ENCODE measurements around the gene VIPR1.
"Not testable (repeated sequence)": the region's sequence is repeated elsewhere in the genome, so short reads cannot be mapped to it uniquely, and the experiment has no call there.

Gene VIPR1

GRCh38 chr3:42550250-42550649 lies 47.8 kb downstream of the VIPR1 start:
- Histone ChIP-seq H4K20me1 (peaks cover 0 to 9% (median 0%) of the 10 kb centered on the region in 11 experiments; a peak in 2 of 22 replicates), H3K4me2 (no peak overlapping the region), H3K36me3 (peaks cover 43 to 84% (median 62%) of the 10 kb centered on the region in 11 experiments), H3K9me3 (replicated peaks in 1 of 11) (no peaks in the 10 kb centered on the region), H3K27me3 (no peaks in the 10 kb centered on the region), H3K4me3 (no peak overlapping the region), H3K4me1 (peaks cover 0 to 8% (median 2%) of the 10 kb centered on the region in 10 experiments; a peak in 13 of 20 replicates), H3K9ac (no peak overlapping the region), H3K27ac (no peak overlapping the region)
- no peak for TF ChIP-seq Cebpa-rat (IDR thresholded peaks at IDR 0.05)

DNA sequence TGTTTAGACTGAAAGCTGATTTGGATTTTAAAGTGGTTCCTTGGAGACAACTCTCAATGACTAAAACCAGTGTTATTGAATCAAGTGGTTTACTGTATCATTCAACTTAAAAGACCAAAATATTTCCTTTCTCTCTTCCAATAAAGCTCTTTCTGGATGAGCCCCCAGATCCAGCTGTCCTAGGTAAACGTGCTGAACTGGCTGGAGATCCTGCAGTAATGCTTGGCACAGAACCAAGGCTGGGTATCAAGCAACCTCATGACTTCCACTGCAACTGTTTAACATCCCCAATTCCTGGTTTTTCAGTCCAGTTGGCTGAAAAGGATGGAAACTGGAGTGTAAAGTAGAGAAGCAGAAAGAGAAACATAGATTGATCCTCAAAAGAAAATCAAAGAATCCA lies 50.4 kb downstream of the VIPR1 start:
- Histone ChIP-seq H3K4me2 (no peak overlapping the region), H3K4me1 (peaks cover 20 to 34% (median 28%) of the 10 kb centered on the region in 10 experiments), H3K4me3 (no peak overlapping the region), H3K9me3 (replicated peaks in 1 of 11) (no peaks in the 10 kb centered on the region), H3K27me3 (no peaks in the 10 kb centered on the region), H4K20me1 (peaks cover 0 to 8% (median 0%) of the 10 kb centered on the region in 11 experiments; a peak in 2 of 22 replicates), H3K9ac (no peak overlapping the region), H3K36me3 (peaks cover 56 to 99% (median 76%) of the 10 kb centered on the region in 11 experiments), H3K27ac (no peak overlapping the region)
- no peak for TF ChIP-seq Cebpa-rat (IDR thresholded peaks at IDR 0.05)

DNA sequence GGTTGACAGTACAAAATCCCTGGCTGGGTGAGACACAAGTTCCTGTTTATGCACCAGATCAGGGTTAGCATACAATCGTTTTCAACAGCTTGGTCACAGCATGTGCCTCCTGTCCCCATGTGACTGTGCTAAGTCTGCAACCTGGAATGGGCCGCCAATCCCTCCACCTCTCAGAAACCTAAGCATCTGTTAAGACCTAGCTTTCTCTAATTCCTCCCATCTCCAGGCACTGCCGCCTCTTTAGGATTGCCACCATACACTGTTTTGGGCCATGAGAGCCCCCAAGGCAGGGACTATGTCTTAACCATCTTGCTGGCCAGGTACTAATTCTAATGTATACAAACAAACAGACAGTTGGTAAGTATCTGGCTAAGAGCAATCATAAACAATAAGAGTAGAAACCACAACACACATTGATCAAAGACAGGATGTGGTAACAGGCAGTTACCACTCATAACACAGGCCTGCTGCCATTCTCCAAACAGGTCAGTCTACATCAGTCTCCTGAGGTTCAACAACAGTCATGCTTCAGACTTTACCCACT lies 53.7 kb downstream of the VIPR1 start:
- no peak for TF ChIP-seq Cebpa-rat (IDR thresholded peaks at IDR 0.05)
- Histone ChIP-seq H3K4me2 (peak overlapping the region; percentile 49 to 89 (median 75)), H4K20me1 (peaks cover 0 to 8% (median 0%) of the 10 kb centered on the region in 11 experiments; a peak in 2 of 22 replicates), H3K4me1 (peaks cover 20 to 37% (median 30%) of the 10 kb centered on the region in 10 experiments), H3K9me3 (replicated peaks in 1 of 11) (no peaks in the 10 kb centered on the region), H3K9ac (peak overlapping the region in 7 of 11 experiments; percentile 8 to 58 (median 22); a peak in 10 of 22 replicates), H3K27me3 (no peaks in the 10 kb centered on the region), H3K36me3 (peaks cover 70 to 98% (median 88%) of the 10 kb centered on the region in 11 experiments), H3K4me3 (peak overlapping the region in 2 of 10 experiments; percentile 2 to 8; a peak in 1 of 20 replicates), H3K27ac (peak overlapping the region in 10 of 11 experiments; percentile 16 to 67 (median 54); a peak in 17 of 22 replicates)

- H3K9me3 ChIP-seq (replicated peaks in 1 of 11); H3K27me3 ChIP-seq; H3K4me3 ChIP-seq; H4K20me1 ChIP-seq: not testable (repeated sequence)
- Histone ChIP-seq H3K9ac (peak overlapping the region in 6 of 11 experiments; percentile 16 to 50 (median 30); a peak in 4 of 22 replicates), H3K4me1 (peaks cover 20 to 41% (median 30%) of the 10 kb centered on the region in 10 experiments), H3K27ac (peak overlapping the region in 9 of 11 experiments; percentile 26 to 67 (median 59); a peak in 17 of 22 replicates), H3K4me2 (peak overlapping the region; percentile 49 to 89 (median 75)), H3K36me3 (peaks cover 70 to 98% (median 88%) of the 10 kb centered on the region in 11 experiments)
Measured at GRCh38 chr3:42556817-42557216, 54.4 kb downstream of the VIPR1 start.

DNA sequence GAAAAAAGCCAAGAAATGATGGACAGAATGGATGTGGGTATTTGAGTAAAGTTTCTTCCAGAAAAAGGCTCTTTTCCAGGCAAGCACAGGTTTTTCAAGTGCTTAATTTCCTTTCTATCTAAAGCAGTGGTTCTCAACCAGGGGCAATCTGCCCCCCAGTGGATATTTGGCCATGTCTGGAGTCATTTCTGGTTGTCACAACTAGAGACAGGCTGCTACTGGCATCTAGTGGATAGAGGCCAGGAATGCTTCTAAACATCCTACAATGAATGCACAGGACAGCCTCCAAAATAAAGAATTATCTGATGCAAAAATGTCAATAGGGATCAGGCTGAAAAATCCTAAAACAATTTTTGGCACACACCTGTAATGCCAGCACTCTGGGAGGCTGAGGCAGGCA lies 55.4 kb downstream of the VIPR1 start:
- H3K9me3 ChIP-seq (replicated peaks in 1 of 11) = no peaks in the 10 kb centered on the region
- peaks cover 0 to 8% (median 0%) of the 10 kb centered on the region in 11 experiments; a peak in 3 of 22 replicates for H4K20me1 ChIP-seq
- H3K36me3 ChIP-seq = peaks cover 71 to 98% (median 88%) of the 10 kb centered on the region in 11 experiments
- no peak for TF ChIP-seq Cebpa-rat (IDR thresholded peaks at IDR 0.05)
- H3K27ac ChIP-seq = no peak overlapping the region
- peaks cover 20 to 41% (median 30%) of the 10 kb centered on the region in 10 experiments for H3K4me1 ChIP-seq
- peak overlapping the region in 3 of 11 experiments; percentile 20 to 89 (median 23); a peak in 4 of 22 replicates for H3K4me2 ChIP-seq
- H3K27me3 ChIP-seq = no peaks in the 10 kb centered on the region
- no peak overlapping the region for H3K4me3 ChIP-seq
- no peak overlapping the region for H3K9ac ChIP-seq

- Histone ChIP-seq H3K27ac (no peak overlapping the region), H3K4me1 (peaks cover 0 to 20% (median 8%) of the 10 kb centered on the region in 10 experiments; a peak in 15 of 20 replicates), H3K9me3 (replicated peaks in 1 of 11) (no peaks in the 10 kb centered on the region), H3K9ac (no peak overlapping the region), H3K4me3 (no peak overlapping the region), H3K27me3 (no peaks in the 10 kb centered on the region), H4K20me1 (peaks cover 0 to 13% (median 0%) of the 10 kb centered on the region in 11 experiments; a peak in 5 of 22 replicates), H3K4me2 (no peak overlapping the region), H3K36me3 (peaks cover 84 to 98% (median 93%) of the 10 kb centered on the region in 11 experiments)
- no peak for TF ChIP-seq Cebpa-rat (IDR thresholded peaks at IDR 0.05)
Measured at GRCh38 chr3:42562047-42562907, 59.8 kb downstream of the VIPR1 start.

DNA sequence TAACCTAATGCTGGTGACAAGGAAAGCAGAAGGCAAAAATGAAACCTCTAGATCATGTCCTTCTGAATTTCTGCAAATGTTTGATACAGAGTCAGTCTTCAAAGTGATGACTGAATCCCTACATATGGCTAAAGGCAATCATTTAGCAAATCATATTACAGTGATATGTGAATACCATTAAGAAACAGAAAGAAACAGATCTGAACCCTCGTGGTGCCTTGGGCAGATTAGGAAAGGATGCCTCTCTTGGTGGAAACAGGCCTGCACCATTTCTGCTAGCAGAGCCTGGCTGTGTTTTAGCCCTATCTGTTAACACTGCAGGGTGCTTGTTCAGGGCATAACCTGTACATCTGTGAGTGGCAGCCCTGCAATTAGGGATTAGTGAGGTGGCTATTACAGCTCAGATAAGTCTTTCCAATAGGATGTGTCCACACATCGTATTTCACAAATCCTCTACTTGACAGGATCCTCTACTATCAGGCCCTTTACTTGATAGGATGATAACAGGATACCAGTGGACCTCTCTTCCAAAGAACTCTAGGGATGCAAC lies 67.2 kb downstream of the VIPR1 start:
- no peaks in the 10 kb centered on the region for H3K27me3 ChIP-seq
- H3K4me1 ChIP-seq = peaks cover 0 to 11% (median 0%) of the 10 kb centered on the region in 10 experiments; a peak in 1 of 20 replicates
- H3K36me3 ChIP-seq = peaks cover 62 to 99% (median 78%) of the 10 kb centered on the region in 11 experiments
- no peak overlapping the region for H3K4me3 ChIP-seq
- H4K20me1 ChIP-seq = peaks cover 0 to 44% (median 16%) of the 10 kb centered on the region in 11 experiments; a peak in 14 of 22 replicates
- H3K4me2 ChIP-seq = no peak overlapping the region
- TF ChIP-seq Cebpa-rat (IDR thresholded peaks at IDR 0.05) = no peak
- H3K9ac ChIP-seq = no peak overlapping the region
- peaks cover 7 to 14% (median 10%) of the 10 kb centered on the region in 11 experiments for H3K9me3 ChIP-seq (replicated peaks in 1 of 11)
- H3K27ac ChIP-seq = no peak overlapping the region

DNA sequence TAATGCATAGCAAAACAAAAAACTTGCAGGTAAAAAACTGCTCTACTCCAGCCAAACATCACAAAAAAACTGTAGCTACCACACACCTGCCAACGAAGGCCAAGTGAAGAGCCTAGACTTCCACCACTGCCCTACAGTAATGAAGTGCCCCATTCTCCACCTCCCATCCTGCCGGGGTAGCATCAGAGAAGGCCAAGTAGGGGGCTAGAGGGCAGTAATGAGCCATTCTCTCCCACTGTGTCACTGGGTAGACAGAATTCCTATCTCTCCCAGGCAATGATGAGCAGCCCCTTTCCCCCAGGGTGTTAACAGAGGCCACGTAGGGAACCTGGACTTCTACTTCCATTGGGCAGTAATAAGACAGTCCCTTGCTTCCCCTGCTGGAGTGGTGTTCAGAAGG lies 69.8 kb downstream of the VIPR1 start:
- Histone ChIP-seq H3K9me3 (replicated peaks in 1 of 11) (peaks cover 21 to 30% (median 26%) of the 10 kb centered on the region in 11 experiments), H3K36me3 (peaks cover 51 to 94% (median 65%) of the 10 kb centered on the region in 11 experiments), H3K4me1 (peaks cover 0 to 11% (median 0%) of the 10 kb centered on the region in 10 experiments; a peak in 1 of 20 replicates), H4K20me1 (peaks cover 0 to 44% (median 16%) of the 10 kb centered on the region in 11 experiments; a peak in 13 of 22 replicates), H3K4me2 (no peak overlapping the region), H3K9ac (no peak overlapping the region), H3K27me3 (no peaks in the 10 kb centered on the region), H3K27ac (no peak overlapping the region), H3K4me3 (no peak overlapping the region)
- no peak for TF ChIP-seq Cebpa-rat (IDR thresholded peaks at IDR 0.05)
